A673 (cell line): ENCODE measurements around the gene CTSS.

Experiments used
- EZH2 ChIP-seq: fragments of 200-600 bp; sonication (generic); IDR thresholded peaks from 2 replicates; pipeline ENCODE4 v1.6.1; 2017; ENCODE audit warnings: borderline replicate concordance, low read depth, mild to moderate bottlenecking, mixed read lengths, antibody characterized with exemption, low read length; ENCODE audit not compliant: poor library complexity, severe bottlenecking
- TF ChIP-seq, protein P1 (sequence below): fragments of 300-800, 200-600 bp; sonication (generic); conservative IDR thresholded peaks from 2 replicates; pipeline ENCODE4 v1.5.1; 2017; ENCODE audit warnings: low read depth, mild to moderate bottlenecking, antibody characterized with exemption, low read length, moderate library complexity, mixed read lengths

- TF ChIP-seq, protein P1, sequence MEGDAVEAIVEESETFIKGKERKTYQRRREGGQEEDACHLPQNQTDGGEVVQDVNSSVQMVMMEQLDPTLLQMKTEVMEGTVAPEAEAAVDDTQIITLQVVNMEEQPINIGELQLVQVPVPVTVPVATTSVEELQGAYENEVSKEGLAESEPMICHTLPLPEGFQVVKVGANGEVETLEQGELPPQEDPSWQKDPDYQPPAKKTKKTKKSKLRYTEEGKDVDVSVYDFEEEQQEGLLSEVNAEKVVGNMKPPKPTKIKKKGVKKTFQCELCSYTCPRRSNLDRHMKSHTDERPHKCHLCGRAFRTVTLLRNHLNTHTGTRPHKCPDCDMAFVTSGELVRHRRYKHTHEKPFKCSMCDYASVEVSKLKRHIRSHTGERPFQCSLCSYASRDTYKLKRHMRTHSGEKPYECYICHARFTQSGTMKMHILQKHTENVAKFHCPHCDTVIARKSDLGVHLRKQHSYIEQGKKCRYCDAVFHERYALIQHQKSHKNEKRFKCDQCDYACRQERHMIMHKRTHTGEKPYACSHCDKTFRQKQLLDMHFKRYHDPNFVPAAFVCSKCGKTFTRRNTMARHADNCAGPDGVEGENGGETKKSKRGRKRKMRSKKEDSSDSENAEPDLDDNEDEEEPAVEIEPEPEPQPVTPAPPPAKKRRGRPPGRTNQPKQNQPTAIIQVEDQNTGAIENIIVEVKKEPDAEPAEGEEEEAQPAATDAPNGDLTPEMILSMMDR, result no peak
- no peak for TF ChIP-seq EZH2
Measured at GRCh38 chr1:150730130-150730721, 35.4 kb downstream of the CTSS start.
